ENCODE data around the gene AP1AR.

Gene AP1AR

GRCh38 chr4:112210777-112211176 lies 20.8 kb upstream of the AP1AR start:
- TF ChIP-seq POLR2A (IDR thresholded peaks at IDR 0.05; ENCODE audit: low read length) (no peak), GATA1 (IDR thresholded peaks at IDR 0.05; ENCODE audit: low read depth, low read length) (no peak)
- DNase-seq = no peak

- TF ChIP-seq GATA1 (IDR thresholded peaks at IDR 0.05; ENCODE audit: low read depth, low read length) (no peak), POLR2A (IDR thresholded peaks at IDR 0.05; ENCODE audit: low read length) (no peak)
- no peak for DNase-seq
These were observed 18.5 kb upstream of the AP1AR start for GRCh38 chr4:112213091-112213490.

GRCh38 chr4:112213856-112214255 lies 17.7 kb upstream of the AP1AR start:
- DNase-seq = no peak
- no peak for TF ChIP-seq POLR2A (IDR thresholded peaks at IDR 0.05; ENCODE audit: low read length)

GRCh38 chr4:112214390-112215264 lies 17.0 kb upstream of the AP1AR start:
- TF ChIP-seq GATA1 (IDR thresholded peaks at IDR 0.05; ENCODE audit: low read depth, low read length) = no peak
- TF ChIP-seq POLR2A (IDR thresholded peaks at IDR 0.05; ENCODE audit: low read length) = no peak
- DNase-seq = peak; percentile 9 to 26

- TF ChIP-seq POLR2A (IDR thresholded peaks at IDR 0.05; ENCODE audit: low read length) = no peak
- no peak for TF ChIP-seq GATA1 (IDR thresholded peaks at IDR 0.05; ENCODE audit: low read depth, low read length)
- no peak for DNase-seq
These were observed 11.7 kb upstream of the AP1AR start for GRCh38 chr4:112219826-112220366.

GRCh38 chr4:112222219-112222955 lies 9.2 kb upstream of the AP1AR start:
- no peak for TF ChIP-seq GATA1 (IDR thresholded peaks at IDR 0.05; ENCODE audit: low read depth, low read length)
- no peak for TF ChIP-seq POLR2A (IDR thresholded peaks at IDR 0.05; ENCODE audit: low read length)
- DNase-seq = no peak

- TF ChIP-seq GATA1 (IDR thresholded peaks at IDR 0.05; ENCODE audit: low read depth, low read length) = no peak
- no peak for TF ChIP-seq POLR2A (IDR thresholded peaks at IDR 0.05; ENCODE audit: low read length)
- no peak for DNase-seq
These were observed 6.4 kb upstream of the AP1AR start for GRCh38 chr4:112225157-112225556.

- TF ChIP-seq GATA1 (IDR thresholded peaks at IDR 0.05; ENCODE audit: low read depth, low read length) = no peak
- TF ChIP-seq POLR2A (IDR thresholded peaks at IDR 0.05; ENCODE audit: low read length) = no peak
- peak; percentile 96 to 98 for DNase-seq
These were observed 458 bp upstream of the AP1AR start for GRCh38 chr4:112230879-112231778.

- TF ChIP-seq GATA1 (IDR thresholded peaks at IDR 0.05; ENCODE audit: low read depth, low read length) = no peak
- TF ChIP-seq POLR2A (IDR thresholded peaks at IDR 0.05; ENCODE audit: low read length) = no peak
- DNase-seq = peak; percentile 69 to 84
These were observed 3.5 kb downstream of the AP1AR start for GRCh38 chr4:112234952-112235609.

- DNase-seq = no peak
These were observed 4.5 kb downstream of the AP1AR start for GRCh38 chr4:112236040-112236439.

GRCh38 chr4:112238833-112239232 lies 7.2 kb downstream of the AP1AR start:
- no peak for DNase-seq
- no peak for TF ChIP-seq POLR2A (IDR thresholded peaks at IDR 0.05; ENCODE audit: low read length)
- no peak for TF ChIP-seq GATA1 (IDR thresholded peaks at IDR 0.05; ENCODE audit: low read depth, low read length)

More at GRCh38 chr4:112236040-112236439, 4.5 kb downstream of the AP1AR start:
- TF ChIP-seq GATA1 (IDR thresholded peaks at IDR 0.05; ENCODE audit: low read depth, low read length) (no peak), POLR2A (IDR thresholded peaks at IDR 0.05; ENCODE audit: low read length) (no peak)

- DNase-seq = no peak
- TF ChIP-seq POLR2A (IDR thresholded peaks at IDR 0.05; ENCODE audit: low read length) (no peak), GATA1 (IDR thresholded peaks at IDR 0.05; ENCODE audit: low read depth, low read length) (no peak)
These were observed 13.8 kb downstream of the AP1AR start for GRCh38 chr4:112245383-112245782.

GRCh38 chr4:112247021-112247420 lies 15.4 kb downstream of the AP1AR start:
- DNase-seq = no peak
- TF ChIP-seq GATA1 (IDR thresholded peaks at IDR 0.05; ENCODE audit: low read depth, low read length) (no peak), POLR2A (IDR thresholded peaks at IDR 0.05; ENCODE audit: low read length) (no peak)

All from erythroblast (primary cell).